NB4 (cell line): ENCODE measurements around the gene MAP3K20.

Experiments
- DNase-seq: peaks from one replicate; pipeline ENCODE4 v3.0.0; 2010; ENCODE audit warnings: low read depth
- H3K4me3 ChIP-seq: one replicate; pipeline ENCODE4 v1.5.1; 2011; ENCODE audit warnings: mild to moderate bottlenecking, low read depth, low read length, moderate library complexity
- CTCF ChIP-seq: IDR thresholded peaks from one replicate; pipeline ENCODE4 v1.5.1; 2012; ENCODE audit warnings: low read depth, low read length
- MAX ChIP-seq: IDR thresholded peaks from 2 replicates; pipeline ENCODE4 v1.6.1; 2011; ENCODE audit warnings: low read depth, low read length
- MYC ChIP-seq: IDR thresholded peaks from 2 replicates; pipeline ENCODE4 v1.6.1; 2011; ENCODE audit warnings: low read depth, low read length
- POLR2A ChIP-seq: IDR thresholded peaks from 2 replicates; pipeline ENCODE4 v1.6.1; 2011; ENCODE audit warnings: mild to moderate bottlenecking; ENCODE audit not compliant: insufficient read length; ENCODE audit errors: extremely low read depth

Gene MAP3K20

GRCh38 chr2:173054466-173054865 lies 21.2 kb upstream of the MAP3K20 start:
- TF ChIP-seq MAX (no peak), MYC (no peak), POLR2A (no peak), CTCF (no peak)
- no peak for DNase-seq
- H3K4me3 ChIP-seq = no peak overlapping the region

DNA sequence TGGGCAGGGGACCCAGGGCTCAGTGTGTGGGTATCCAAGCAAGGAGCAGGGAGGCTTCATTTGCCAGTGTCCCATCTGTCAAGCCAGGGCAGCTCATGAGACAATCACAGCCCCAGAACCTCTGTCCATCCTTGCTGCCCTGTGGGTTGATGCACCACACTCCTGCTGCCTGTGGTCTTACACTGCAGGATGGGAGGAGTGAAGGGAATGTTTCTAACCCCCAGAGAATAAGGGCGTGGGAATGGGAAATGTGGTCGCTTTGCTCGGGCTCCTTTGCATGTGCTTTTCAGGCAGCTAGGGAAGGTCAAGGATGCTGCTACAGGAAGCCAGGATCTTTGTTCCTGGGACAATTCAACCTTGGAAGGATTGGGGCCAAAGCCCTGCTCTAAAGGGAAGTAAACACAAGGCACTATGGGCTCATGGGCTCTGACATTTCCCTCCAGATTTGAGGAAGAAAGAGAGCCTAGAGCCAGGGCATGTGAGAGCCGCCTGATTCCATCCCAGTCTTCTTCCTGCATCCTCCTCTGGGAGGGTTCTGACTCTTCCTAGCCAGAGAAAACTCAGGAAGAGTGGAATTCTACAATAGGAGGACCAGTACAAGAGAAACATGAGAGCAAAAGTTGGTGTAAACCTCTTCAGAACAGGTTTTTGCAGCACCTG lies 18.8 kb upstream of the MAP3K20 start:
- TF ChIP-seq POLR2A = no peak
- TF ChIP-seq MAX = no peak
- no peak for TF ChIP-seq CTCF
- TF ChIP-seq MYC = no peak
- H3K4me3 ChIP-seq = no peak overlapping the region
- DNase-seq = no peak

GRCh38 chr2:173058097-173058496 lies 17.5 kb upstream of the MAP3K20 start:
- no peak for DNase-seq
- no peak overlapping the region for H3K4me3 ChIP-seq
- TF ChIP-seq POLR2A (no peak), MYC (no peak), MAX (no peak), CTCF (no peak)

- peak; percentile 50 for DNase-seq
- H3K4me3 ChIP-seq = no peak overlapping the region
- TF ChIP-seq MYC = no peak
Measured at GRCh38 chr2:173058673-173059072, 17.0 kb upstream of the MAP3K20 start.

DNA sequence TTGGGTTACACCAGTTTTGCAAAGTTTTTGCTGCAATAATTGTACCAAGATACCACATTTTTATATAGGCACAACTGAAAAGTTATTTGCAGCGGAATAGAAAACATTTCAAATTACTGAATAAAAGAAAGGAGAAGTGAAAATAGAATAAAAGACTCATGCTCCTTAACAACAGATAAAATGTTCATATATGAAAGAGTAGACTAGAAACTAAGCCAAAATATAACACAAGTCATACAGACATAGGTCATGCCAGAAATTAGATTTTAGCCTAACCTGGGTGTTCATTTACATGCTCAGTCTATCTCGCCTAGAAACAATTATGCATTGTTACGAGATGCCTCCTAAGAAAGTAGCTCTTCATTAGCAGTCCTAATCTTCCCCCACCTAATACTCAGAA lies 16.4 kb upstream of the MAP3K20 start:
- no peak for TF ChIP-seq MYC
- TF ChIP-seq MAX = no peak
- no peak for TF ChIP-seq CTCF
- TF ChIP-seq POLR2A = no peak
- no peak overlapping the region for H3K4me3 ChIP-seq
- DNase-seq = no peak

GRCh38 chr2:173059971-173060461 lies 15.6 kb upstream of the MAP3K20 start:
- no peak for DNase-seq
- no peak overlapping the region for H3K4me3 ChIP-seq
- TF ChIP-seq POLR2A = no peak

DNA sequence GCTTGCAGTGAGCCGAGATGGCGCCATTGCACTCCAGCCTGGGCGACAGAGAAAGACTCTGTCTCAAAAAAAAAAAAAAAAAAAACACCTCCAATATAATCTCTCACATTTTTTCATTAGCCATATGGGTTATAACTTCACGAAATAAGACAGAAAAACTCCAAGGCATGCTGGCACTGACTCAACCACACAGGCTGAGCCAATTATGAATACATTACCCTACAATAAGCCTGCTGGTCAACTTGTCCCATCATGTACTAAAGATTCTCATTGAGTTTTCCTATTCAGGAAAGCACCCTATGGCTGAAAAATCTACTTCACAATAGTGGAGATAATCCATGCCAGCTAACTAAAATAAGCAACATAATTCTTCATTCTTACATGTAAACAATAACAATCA lies 12.8 kb upstream of the MAP3K20 start:
- no peak overlapping the region for H3K4me3 ChIP-seq
- TF ChIP-seq POLR2A = no peak
- TF ChIP-seq MAX = no peak
- TF ChIP-seq CTCF = no peak
- no peak for TF ChIP-seq MYC
- DNase-seq = no peak
